GM18520 (cell line): ENCODE data around the gene RRAGA.
"Not testable (repeated sequence)": the region's sequence is repeated elsewhere in the genome, so short reads cannot be mapped to it uniquely, and the experiment has no call there.

Experiments
- ATAC-seq: cut with Tn5 transposase; IDR thresholded peaks from one replicate; pipeline ENCODE4 v1.9.1; 2021; ENCODE audit not compliant: unreplicated experiment

Gene RRAGA, protein sequence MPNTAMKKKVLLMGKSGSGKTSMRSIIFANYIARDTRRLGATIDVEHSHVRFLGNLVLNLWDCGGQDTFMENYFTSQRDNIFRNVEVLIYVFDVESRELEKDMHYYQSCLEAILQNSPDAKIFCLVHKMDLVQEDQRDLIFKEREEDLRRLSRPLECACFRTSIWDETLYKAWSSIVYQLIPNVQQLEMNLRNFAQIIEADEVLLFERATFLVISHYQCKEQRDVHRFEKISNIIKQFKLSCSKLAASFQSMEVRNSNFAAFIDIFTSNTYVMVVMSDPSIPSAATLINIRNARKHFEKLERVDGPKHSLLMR

DNA sequence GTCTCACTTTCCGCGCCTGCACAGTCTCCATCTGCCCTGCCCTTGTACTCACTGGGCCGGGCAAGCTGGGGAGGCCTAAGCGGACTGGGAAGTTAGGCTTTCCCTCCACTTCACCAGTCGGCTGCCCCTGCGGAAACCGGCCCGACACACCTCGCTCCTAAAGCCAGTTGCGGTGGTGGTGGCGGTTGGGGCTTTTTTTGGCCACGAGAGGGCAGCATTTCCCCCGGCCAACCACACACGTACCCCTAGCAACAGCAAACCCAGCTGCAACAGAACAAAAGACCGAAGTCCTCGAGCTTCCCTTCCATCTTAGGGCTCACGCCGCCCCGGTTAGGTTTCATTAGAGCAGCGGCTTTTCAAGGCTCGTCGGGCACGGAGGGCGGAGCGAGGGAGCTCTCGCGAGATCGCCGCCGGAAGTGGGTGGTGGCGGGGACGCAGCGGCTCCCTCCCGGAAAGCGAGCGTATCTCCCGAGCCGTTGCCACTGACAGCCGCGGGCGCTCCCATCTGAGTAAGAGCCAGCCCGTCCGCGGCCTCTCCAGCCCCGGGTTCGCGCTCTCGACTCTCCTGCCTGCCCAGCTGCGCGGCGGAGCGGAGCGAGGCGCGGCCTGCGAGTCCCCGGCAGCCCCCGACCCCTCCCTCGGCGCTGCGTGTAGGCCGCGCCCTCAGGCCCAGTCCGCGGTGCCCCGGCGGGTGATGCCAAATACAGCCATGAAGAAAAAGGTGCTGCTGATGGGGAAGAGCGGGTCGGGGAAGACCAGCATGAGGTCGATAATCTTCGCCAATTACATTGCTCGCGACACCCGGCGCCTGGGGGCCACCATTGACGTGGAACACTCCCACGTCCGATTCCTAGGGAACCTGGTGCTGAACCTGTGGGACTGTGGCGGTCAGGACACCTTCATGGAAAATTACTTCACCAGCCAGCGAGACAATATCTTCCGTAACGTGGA, at the start of gene RRAGA:
RRAGA (plus strand) TSS at position 462 of the 951 bp plus-strand sequence; CDS start at position 695, 233 bp downstream.
- ATAC-seq = peak; percentile 85

DNA sequence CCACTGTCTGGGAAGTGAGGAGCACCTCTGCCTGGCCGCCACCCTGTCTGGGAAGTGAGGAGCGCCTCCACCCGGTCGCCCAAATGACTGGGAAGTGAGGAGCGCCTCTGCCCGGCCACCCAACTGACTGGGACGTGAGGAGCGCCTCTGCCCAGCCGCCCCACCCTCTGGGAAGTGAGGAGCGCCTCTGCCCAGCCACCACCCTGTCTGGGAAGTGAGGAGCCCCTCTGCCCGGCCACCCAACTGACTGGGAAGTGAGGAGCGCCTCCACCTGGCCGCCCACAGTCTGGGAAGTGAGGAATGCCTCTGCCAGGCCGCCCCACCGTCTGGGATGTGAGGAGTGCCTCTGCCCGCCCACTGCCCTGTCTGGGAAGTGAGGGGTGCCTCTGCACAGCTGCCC, 49.1 kb upstream of the RRAGA start:
- ATAC-seq = no peak

- no peak for ATAC-seq
Observed at GRCh38 chr9:19009391-19009965, 39.7 kb upstream of the RRAGA start.

GRCh38 chr9:19018201-19018600, 31.0 kb upstream of the RRAGA start:
- no peak for ATAC-seq

- no peak for ATAC-seq
Observed at GRCh38 chr9:19020886-19021455, 28.3 kb upstream of the RRAGA start.

DNA sequence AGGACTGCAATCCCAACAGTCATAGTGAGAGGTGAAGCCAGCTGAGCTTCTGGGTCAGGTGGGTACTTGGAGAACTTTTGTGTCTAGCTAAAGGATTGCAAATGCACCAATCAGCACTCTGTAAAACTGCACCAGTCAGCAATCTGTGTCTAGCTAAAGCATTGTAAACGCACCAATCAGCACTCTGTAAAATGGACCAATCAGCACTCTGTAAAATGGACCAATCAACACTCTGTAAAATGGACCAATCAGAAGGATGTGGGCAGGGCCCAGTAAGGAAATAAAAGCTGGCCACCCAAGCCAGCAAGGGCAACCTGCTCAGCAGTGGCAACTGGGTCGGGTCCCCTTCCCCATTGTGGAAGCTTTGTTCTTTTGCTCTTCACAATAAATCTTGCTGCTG, 27.6 kb upstream of the RRAGA start:
- ATAC-seq = not testable (repeated sequence)

GRCh38 chr9:19022206-19022605, 27.0 kb upstream of the RRAGA start:
- no peak for ATAC-seq

- no peak for ATAC-seq
Observed at GRCh38 chr9:19023078-19023477, 26.1 kb upstream of the RRAGA start.

DNA sequence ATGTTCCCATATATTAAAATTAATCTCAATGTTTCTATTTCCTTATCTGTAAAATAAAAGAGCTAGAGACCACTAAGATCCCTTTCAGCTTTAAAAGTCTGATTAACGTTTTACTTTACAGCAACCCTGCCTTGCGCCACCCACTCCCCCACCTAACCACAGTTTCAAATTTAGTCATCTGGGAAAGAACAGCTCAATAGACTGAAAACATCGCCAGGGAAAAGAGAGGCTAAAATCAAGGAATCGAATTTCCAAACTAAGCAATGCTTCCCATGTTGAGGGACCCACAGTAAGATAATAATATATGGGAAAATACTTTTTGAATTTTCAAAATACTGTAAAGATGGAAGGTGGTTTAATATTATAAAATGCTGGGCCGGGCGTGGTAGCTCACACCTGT, 22.9 kb upstream of the RRAGA start:
- no peak for ATAC-seq

DNA sequence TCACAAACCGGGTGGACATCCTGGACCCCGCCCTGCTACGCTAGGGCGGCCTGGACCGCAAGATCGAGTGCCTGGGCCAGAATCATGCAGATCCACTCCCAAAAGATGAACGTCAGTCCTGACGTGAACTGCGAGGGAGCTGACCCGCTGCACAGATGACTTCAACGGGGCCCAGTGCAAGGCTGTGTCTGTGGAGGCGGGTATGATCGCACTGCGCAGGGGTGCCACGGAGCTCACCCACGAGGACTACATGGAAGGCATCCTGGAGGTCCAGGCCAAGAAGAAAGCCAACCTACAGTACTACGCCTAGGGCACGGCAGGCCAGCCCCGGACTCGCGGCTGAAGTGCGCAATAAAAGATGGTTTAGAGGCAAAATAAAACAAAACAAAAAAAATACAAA, 21.4 kb upstream of the RRAGA start:
- ATAC-seq = no peak

- no peak for ATAC-seq
Observed at GRCh38 chr9:19028835-19029451, 20.3 kb upstream of the RRAGA start.

- ATAC-seq = peak; percentile 85
Observed at GRCh38 chr9:19030899-19031298, 18.3 kb upstream of the RRAGA start.

DNA sequence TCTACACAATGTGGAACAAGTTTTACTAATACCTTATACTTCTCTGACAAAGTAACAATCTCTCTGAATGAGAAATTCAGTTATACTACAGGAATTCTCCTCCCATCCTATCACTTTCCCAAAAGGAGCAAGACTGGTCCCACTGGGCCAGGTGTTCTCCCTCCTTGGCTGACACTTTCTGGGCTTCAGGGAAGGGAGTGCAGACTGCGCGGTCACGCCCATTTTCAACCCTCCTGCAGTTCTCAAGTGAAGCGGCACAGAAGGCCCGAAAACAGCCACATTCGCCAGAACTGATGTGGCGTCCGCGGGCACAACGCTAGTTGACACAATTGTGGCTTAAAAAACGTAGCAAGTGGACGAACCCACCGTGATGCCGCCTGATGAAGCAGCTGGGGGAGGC, 16.8 kb upstream of the RRAGA start:
- no peak for ATAC-seq

DNA sequence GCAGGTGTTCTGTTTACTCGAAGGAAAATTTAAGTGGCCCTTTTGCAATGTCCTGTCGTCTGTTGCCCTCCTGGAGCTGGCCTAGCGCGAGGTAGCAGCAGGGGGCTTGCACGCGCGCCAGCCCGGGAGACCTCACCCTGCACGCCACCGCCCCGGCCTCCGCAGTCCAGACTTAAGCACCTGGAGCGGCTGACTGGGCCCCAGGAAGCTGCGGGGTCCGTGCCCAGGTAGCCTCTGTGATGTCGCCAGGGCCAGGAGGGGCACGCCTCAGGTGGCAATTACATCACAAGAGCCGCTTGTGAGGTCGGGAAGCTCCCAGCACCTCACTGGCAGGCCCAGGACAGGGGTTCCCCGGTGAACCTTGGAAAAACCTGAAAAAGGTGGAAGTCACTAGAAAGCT, 16.2 kb upstream of the RRAGA start, which contains the start of gene SAXO1:
SAXO1 (minus strand) TSS at position 195 of the 400 bp plus-strand sequence. CDS start 301 bp downstream, outside the sequence.
- ATAC-seq = no peak

GRCh38 chr9:19036611-19037010, 12.6 kb upstream of the RRAGA start:
- ATAC-seq = no peak

GRCh38 chr9:19049917-19050636, 850 bp downstream of the RRAGA start:
- ATAC-seq = no peak

DNA sequence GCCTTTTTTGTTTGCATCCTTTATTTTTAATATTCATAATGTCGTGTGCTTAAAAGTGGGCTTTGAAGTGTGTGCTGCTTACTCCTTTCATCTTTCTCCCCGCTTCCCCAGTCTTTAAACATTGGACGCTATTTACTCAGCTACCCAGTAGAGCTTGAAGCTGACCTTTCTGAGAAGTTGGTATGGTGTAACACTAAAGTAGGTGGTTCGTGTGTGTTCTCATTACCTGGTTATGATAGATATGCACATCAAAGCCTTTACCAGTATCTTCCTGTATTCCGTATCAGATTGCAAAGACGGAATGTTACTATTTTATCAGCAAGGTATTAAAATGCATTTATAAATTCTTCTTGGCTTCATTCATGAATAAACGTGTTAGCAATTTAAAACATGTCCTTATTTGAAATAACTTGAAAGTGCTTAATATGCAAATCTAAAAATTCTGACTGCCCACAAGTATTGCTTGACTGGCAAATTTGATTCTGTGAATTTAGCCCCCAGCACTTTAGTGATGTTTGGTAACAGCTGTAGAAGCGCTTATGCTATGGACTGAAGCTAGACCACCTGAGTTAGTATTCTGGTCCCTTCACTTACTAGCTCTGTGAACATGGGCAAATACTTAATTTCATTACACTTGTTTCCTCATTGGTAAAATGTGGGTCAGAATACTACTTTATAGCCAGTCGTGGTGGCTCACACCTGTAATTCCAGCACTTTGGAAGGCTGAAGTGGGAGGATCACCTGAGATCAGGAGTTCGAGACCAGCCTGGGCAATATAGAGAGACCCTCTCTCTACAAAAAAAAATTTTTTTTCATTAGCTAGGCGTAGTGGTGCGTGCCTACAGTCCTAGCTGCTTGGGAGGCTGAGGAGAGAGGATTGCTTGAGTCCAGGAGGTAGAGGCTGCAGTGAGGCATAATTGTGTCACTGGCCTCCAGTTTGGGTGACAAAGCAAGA, 1.7 kb downstream of the RRAGA start:
- ATAC-seq = no peak

- ATAC-seq = no peak
Observed at GRCh38 chr9:19057033-19057432, 7.8 kb downstream of the RRAGA start.

DNA sequence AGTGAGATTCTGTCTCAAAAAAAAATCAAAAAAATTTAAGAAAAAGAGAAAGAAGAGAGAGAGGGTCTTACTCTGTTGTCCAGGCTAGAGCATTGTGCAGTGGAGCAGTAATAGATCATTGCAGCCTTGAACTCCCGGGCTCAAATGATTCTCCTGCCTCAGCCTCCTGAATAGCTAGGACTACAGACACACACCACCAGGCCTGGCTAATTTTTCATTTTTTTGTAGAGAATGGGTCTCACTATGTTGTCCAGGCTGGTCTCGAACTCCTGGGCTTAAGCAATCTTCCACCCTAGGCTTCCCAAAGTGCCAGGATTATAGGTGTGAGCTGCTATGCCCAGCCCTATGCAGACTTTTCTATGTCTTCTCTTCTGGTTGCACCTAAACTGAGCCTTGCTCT, 25.0 kb downstream of the RRAGA start:
- ATAC-seq = no peak
